GM21515 (cell line): ENCODE data around the gene VMAC.

Source experiments
- ATAC-seq: cut with Tn5 transposase; IDR thresholded peaks from one replicate; pipeline ENCODE4 v1.9.1; 2021; ENCODE audit not compliant: unreplicated experiment

Gene VMAC

GRCh38 chr19:5927441-5927821 is 22.8 kb downstream of the VMAC start:
- no peak for ATAC-seq

- no peak for ATAC-seq
Observed at GRCh38 chr19:5929179-5929578, 24.5 kb downstream of the VMAC start.

DNA sequence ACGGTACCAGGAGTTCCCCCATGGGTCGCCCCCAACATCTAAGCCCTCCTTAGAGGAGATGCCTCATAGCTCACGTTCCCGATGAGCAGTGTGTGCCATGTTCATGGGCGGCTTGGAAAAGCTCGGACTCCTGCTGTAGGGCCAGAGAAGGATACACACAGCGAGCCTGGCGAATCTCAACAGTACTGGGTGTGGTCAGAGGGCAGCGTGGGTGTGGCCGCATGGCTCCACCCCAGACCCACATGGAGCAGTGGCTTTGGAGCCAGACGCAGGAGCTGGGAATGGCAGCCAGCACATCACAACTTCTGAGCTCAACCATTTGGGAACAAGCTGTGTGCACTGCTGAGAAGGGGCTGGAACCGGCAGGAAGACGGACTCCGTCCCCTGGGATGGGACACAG is 25.0 kb downstream of the VMAC start:
- ATAC-seq, result no peak

GRCh38 chr19:5931251-5931650 is 26.6 kb downstream of the VMAC start:
- ATAC-seq, result no peak

DNA sequence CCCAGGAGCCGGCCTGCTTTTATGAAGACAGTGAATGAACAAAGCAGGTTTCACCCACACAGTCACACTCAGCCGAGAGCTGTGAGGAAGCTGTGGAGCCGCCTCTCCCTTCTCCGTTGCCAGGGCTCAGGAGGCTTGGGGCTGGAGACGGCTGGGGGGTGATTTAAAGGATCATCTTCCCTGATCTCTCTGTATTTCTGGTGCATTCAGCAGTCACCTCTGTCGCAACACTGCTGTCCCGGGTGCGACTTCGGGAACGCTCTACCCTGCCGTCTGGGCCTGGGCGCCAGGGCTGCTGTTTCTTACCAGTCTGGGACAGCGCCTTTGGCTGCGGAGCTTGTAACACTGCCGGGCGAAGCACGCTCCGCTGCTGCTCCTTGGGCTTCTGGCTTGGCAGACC is 27.5 kb downstream of the VMAC start:
- no peak for ATAC-seq

- ATAC-seq, result no peak
Observed at GRCh38 chr19:5932609-5933262, 28.1 kb downstream of the VMAC start.

GRCh38 chr19:5933391-5934068 is 28.9 kb downstream of the VMAC start:
- no peak for ATAC-seq

DNA sequence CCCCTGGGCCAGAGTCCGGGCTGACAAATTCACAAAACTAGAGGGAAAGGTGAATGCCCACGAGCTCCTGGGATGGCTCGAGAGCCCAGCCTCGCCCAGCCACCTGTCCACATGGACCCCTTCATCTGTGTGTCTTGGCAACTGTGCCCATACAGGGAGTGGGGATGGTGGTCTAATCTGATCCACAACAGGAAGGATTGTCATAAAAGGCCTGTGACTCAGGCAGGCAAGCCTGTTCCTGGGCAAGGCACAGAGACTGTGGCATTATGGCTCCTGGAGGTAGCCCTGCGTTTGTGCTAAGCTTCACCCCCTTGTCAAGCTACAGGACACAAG is 29.4 kb downstream of the VMAC start:
- ATAC-seq, result no peak

- no peak for ATAC-seq
Observed at GRCh38 chr19:5934774-5935472, 30.3 kb downstream of the VMAC start.

GRCh38 chr19:5935473-5936291 is 31.0 kb downstream of the VMAC start:
- ATAC-seq, result no peak

- no peak for ATAC-seq
Observed at GRCh38 chr19:5936292-5936592, 31.6 kb downstream of the VMAC start.

- no peak for ATAC-seq
Observed at GRCh38 chr19:5937550-5937949, 32.9 kb downstream of the VMAC start.

DNA sequence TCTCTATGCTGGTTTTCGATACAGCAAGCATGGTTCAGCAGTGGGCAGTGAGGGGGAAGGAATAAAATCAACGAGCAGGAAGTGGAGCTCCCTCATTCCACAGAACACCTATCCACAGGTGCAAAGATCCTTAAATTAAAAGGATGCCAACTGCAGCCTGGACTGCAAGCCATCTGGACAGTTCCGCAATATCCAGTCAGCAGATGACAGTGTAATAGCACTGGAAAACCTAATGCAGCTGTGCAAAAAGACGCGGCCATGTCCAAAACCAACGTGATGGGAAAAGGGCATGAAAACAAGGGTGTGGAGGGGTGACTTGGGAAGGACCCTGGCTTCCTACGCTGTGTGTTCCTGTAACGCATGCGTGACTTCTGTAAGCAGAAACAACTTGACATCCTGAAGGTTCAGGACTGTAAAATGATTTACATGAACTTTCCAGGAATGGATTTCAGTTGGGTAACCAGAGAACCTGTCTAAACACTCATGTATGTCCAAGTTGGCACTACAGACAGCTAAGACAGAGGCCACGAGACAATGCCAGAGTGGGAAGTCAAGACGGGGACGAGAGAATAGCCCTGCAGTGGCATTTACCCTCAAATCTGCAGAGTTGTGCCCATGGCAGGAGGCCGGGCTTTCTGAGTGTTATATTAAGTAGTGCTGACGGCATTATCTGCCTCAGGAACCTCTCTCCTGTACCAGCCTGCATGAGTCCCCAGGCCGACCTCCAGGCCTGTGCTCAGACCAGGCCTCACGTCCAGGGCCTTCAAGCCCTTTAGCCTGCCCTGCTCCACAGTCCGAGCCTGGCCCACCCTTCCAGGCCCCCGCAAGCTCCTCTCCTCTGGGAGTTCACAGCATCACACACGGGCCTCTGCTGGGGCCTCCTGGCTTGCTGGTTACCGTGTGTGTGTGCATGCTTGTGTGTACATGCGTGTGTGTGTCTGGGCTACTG is 35.9 kb downstream of the VMAC start:
- no peak for ATAC-seq

DNA sequence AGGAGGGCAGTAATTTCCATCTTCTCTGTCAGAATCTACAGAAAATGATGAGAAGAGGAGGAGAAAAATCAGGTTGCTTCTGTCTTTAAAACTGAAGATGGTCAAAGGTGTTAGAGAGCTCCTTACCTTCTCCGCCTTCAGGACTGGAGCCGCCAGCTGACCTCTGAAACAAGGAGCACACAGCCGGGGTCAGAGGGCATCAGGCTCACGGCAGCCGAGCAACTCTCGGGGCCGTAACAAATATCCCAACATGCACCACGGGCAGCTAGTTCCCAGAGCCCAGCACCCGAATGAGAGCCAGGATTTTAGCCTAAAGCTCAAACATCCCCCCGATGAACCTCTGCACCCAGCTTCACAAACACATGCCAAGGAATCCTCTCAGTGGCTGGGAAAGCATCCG is 37.0 kb downstream of the VMAC start:
- ATAC-seq, result no peak

DNA sequence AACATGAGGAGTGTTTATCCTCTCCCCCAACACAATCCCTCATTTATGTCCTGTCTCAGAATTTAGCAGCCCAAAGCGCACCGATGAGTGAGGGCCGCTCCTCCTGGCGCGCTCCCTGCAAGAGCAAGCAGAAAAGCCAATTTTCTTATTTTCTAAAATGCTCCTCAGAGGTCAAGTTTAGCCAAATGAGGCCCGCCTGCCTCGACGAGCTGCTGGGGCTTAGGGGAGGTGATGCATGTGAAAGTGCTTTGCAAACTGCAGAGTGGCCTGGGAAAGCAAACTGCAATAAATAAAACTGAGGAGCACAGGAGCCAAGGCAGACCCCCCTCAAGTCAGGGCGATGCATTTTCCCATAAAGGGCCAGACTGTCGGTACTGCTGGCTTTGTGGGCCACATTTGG is 38.4 kb downstream of the VMAC start:
- no peak for ATAC-seq

- no peak for ATAC-seq
Observed at GRCh38 chr19:5943623-5944022, 39.0 kb downstream of the VMAC start.

- no peak for ATAC-seq
Observed at GRCh38 chr19:5947435-5947834, 42.8 kb downstream of the VMAC start.

DNA sequence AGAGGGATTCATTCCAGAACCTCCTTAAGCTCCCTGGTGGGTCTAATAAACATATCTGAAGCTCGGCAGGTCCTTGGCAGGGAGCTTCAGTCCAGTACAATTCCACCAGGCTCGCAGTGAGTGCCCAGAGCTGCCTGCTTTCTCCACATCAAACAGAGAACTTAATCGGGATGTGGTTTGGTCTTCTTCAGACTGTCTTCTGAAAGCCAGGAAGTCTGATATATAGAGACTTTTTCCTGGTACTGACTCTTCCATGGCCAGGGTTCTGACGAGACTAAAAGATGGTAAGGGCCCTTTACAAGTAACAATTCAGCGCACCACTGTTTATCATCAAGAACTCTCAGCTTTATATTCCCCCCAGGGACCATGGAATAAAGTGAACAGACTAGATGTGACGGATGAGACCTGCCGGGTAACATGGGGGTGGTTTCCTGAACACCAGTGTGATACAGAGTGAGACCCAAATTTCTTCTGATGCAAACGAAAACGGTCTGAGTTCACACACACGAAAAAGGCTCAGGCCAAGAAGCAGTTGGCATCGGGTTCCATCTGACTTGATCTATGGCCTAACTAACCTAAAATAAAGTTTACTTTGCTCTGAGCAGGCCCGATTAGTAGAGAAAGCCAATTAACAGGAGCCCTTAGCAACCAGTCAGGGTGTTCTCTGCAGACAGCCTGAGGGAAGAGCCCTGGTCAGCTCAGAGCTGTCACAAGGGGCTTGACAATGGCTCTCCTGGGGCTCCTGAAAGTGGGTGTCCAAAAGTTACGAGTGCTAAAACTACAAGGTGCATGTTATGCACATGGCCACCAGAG is 44.3 kb downstream of the VMAC start:
- no peak for ATAC-seq

GRCh38 chr19:5949792-5950305 is 45.2 kb downstream of the VMAC start:
- no peak for ATAC-seq

DNA sequence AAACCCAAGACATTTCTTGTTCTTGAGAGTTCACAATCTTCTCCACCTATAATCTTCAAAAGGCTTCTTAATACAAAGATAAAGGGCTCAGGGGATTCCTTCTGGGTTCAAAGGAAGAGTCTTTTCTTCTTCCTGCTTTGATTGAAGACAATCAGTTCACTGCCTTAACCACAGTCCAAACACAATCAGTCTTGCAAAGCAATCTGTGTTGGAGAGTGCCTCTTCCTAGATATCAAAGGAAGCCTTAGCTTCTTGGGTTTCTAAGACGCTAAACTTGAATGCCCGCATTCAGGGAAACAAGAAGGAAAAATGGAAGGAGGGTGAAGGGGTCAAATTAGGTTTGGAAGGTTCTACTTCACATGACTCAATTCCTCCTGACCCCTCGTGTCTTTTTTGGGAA is 46.1 kb downstream of the VMAC start:
- ATAC-seq, result no peak
